DND-41 (cell line): ENCODE data around the gene ZACN.

Source experiments
- ATAC-seq: fragments of 200-7000 bp; cut with Tn5 transposase; 3 replicates; pipeline ENCODE4 v1.9.1; 2021; ENCODE audit warnings: low read depth; ENCODE audit not compliant: insufficient read depth
- DNase-seq: peaks from one replicate; pipeline ENCODE4 v3.0.0-alpha.2; 2020
- H2AFZ ChIP-seq: 2 replicates; pipeline ENCODE4 v1.6.0; 2012; ENCODE audit warnings: low read depth, low read length
- H3K27ac ChIP-seq: 2 replicates; pipeline ENCODE4 v1.5.1; 2012; ENCODE audit warnings: low read length, inconsistent platforms
- H3K27me3 ChIP-seq: fragments of 200-600 bp; sonication (generic); 2 replicates; pipeline ENCODE4 v1.6.0; 2012; ENCODE audit warnings: low read length, mild to moderate bottlenecking, inconsistent platforms; ENCODE audit not compliant: insufficient read depth, poor library complexity
- H3K36me3 ChIP-seq: 2 replicates; pipeline ENCODE4 v1.5.1; 2012; ENCODE audit warnings: low read length, inconsistent platforms; ENCODE audit not compliant: insufficient read depth
- H3K4me1 ChIP-seq: 2 replicates; pipeline ENCODE4 v1.5.1; 2012; ENCODE audit warnings: mild to moderate bottlenecking, low read length; ENCODE audit not compliant: insufficient read depth
- H3K4me2 ChIP-seq: 2 replicates; pipeline ENCODE4 v1.6.0; 2012; ENCODE audit warnings: mild to moderate bottlenecking, moderate library complexity, low read length, inconsistent platforms; ENCODE audit not compliant: insufficient read depth
- H3K4me3 ChIP-seq, 2 experiments: fragments of 200-600 bp in 1 of 2; shearing (Covaris generic) in 1 of 2; 2 replicates each; pipeline ENCODE4 v1.5.1; 2012 to 2016; ENCODE audit warnings: inconsistent platforms in 2 of 2, low read length in 2 of 2, mild to moderate bottlenecking in 2 of 2, low read depth in 1 of 2, moderate library complexity in 1 of 2
- H3K79me2 ChIP-seq: 2 replicates; pipeline ENCODE4 v1.6.0; 2012; ENCODE audit warnings: low read length, inconsistent platforms; ENCODE audit not compliant: insufficient read depth
- H3K9ac ChIP-seq: 2 replicates; pipeline ENCODE4 v1.6.0; 2012; ENCODE audit warnings: low read depth, mild to moderate bottlenecking, inconsistent platforms, low read length, moderate library complexity
- H3K9me3 ChIP-seq: 2 replicates; pipeline ENCODE4 v1.5.1; 2012; ENCODE audit warnings: low read length, moderate library complexity, mild to moderate bottlenecking, inconsistent platforms; ENCODE audit not compliant: insufficient read depth, severe bottlenecking
- H4K20me1 ChIP-seq: 2 replicates; pipeline ENCODE4 v1.6.0; 2012; ENCODE audit warnings: low read length; ENCODE audit not compliant: insufficient read depth
- EZH2 ChIP-seq: IDR thresholded peaks from 3 replicates; pipeline ENCODE4 v1.6.1; 2012; ENCODE audit warnings: borderline replicate concordance, low read depth, mild to moderate bottlenecking, moderate library complexity, low read length, inconsistent platforms; ENCODE audit not compliant: severe bottlenecking
- TF ChIP-seq, protein P1 (sequence below): IDR thresholded peaks from 2 replicates; pipeline ENCODE4 v1.5.1; 2012; ENCODE audit warnings: borderline replicate concordance, low read length, moderate library complexity, mild to moderate bottlenecking; ENCODE audit not compliant: poor library complexity, severe bottlenecking; ENCODE audit errors: extremely low read depth

Gene ZACN

GRCh38 chr17:76088868-76089576 is 10.0 kb downstream of the ZACN start:
- peaks cover 96% of the 10 kb centered on the region for H3K36me3 ChIP-seq
- H3K27ac ChIP-seq = no peak overlapping the region
- TF ChIP-seq, protein P1, sequence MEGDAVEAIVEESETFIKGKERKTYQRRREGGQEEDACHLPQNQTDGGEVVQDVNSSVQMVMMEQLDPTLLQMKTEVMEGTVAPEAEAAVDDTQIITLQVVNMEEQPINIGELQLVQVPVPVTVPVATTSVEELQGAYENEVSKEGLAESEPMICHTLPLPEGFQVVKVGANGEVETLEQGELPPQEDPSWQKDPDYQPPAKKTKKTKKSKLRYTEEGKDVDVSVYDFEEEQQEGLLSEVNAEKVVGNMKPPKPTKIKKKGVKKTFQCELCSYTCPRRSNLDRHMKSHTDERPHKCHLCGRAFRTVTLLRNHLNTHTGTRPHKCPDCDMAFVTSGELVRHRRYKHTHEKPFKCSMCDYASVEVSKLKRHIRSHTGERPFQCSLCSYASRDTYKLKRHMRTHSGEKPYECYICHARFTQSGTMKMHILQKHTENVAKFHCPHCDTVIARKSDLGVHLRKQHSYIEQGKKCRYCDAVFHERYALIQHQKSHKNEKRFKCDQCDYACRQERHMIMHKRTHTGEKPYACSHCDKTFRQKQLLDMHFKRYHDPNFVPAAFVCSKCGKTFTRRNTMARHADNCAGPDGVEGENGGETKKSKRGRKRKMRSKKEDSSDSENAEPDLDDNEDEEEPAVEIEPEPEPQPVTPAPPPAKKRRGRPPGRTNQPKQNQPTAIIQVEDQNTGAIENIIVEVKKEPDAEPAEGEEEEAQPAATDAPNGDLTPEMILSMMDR = no peak
- TF ChIP-seq EZH2 = no peak
- H3K79me2 ChIP-seq = no peaks in the 10 kb centered on the region
- no peak overlapping the region for H2AFZ ChIP-seq
- H4K20me1 ChIP-seq = no peaks in the 10 kb centered on the region
- ATAC-seq (no peak), DNase-seq (no peak)
- no peak overlapping the region for H3K9ac ChIP-seq
- H3K4me1 ChIP-seq = no peaks in the 10 kb centered on the region
- H3K27me3 ChIP-seq = no peaks in the 10 kb centered on the region
- no peak overlapping the region for H3K4me2 ChIP-seq
- H3K4me3 ChIP-seq = no peak overlapping the region
- no peaks in the 10 kb centered on the region for H3K9me3 ChIP-seq

DNA sequence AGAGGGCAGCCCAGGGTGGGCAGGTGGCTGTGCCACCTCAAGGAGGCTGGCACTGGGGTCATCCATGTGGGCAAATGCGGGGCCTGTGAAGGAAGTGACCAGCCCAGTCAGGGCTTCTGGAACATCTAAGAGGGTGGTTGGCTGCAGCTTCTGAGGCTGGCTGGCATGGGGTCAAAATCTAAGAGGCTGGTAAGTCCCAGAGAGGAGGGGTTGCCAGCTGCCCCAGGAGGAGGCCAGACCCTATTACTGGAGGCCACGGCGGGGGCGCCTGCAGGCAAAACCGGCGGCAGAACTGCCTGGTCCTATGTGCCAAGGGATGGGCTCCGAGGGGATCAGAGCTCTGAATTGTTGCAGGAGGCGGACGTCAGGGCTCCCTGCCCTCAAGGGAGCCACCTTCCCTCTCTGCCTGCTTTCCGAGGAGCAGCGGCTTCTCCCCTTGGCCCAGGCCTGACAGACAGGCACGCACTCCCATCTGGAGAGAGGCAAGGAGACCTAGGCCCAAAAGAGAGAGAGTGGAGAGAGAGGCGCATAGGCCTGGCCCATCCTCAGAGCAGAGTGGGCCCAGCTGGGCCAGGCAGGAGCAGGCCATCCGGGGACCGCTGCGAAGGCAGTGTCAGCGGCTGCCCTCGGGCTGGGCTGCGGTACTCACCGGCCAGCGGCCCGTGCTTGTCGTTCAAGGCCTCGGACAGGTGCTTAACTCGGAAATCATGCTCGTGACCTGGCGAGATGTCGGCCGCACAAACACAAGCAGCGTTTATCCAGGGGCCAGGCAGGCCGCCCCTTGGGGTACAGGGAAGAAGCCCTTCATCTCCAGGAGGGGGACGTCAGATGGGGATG is 10.9 kb downstream of the ZACN start:
- TF ChIP-seq, protein P1 = no peak
- no peak for TF ChIP-seq EZH2

DNA sequence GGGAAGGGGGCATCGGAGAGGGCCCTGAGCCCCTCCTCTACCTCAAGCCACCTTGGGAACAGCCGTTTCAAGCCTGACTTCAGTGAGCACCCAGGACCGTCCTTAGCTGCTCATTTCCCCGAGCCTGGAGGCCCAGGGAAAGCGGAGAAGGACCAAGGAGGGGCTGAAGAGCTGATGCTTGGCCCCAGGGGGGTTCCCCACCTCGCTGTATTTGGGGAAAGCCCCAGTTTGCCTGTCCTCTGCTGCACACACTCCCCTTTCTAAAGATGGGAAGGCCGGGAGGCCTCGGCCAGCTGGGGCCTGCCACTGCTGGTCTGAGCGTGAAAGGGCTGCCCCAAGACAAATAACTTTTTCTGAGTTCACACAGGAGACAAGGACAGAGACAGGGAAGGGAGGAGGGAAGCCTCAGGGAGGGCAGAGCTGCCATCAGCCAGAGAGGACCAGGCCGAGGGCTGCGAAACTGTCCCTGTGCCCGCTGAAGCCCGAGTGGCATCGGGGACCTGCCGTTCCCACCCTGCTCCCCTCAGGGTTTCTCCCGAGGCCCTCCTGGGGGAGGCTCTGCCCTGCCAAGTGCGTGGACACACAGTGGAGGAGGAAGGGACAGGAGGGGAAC is 11.6 kb downstream of the ZACN start:
- Histone ChIP-seq H2AFZ (no peak overlapping the region), H3K9me3 (no peaks in the 10 kb centered on the region), H4K20me1 (no peaks in the 10 kb centered on the region), H3K79me2 (no peaks in the 10 kb centered on the region), H3K27me3 (no peaks in the 10 kb centered on the region), H3K4me3 (no peak overlapping the region), H3K9ac (no peak overlapping the region), H3K36me3 (peaks cover 93% of the 10 kb centered on the region), H3K4me1 (no peaks in the 10 kb centered on the region), H3K27ac (no peak overlapping the region), H3K4me2 (no peak overlapping the region)
- TF ChIP-seq, protein P1 = no peak
- TF ChIP-seq EZH2 = no peak
- ATAC-seq = no peak
- no peak for DNase-seq

More for the DNA sequence above, 10.9 kb downstream of the ZACN start:
- Histone ChIP-seq H3K4me2 (no peak overlapping the region), H3K27ac (no peak overlapping the region), H3K27me3 (no peaks in the 10 kb centered on the region), H4K20me1 (no peaks in the 10 kb centered on the region), H3K4me1 (no peaks in the 10 kb centered on the region), H3K9me3 (no peaks in the 10 kb centered on the region), H2AFZ (no peak overlapping the region), H3K9ac (no peak overlapping the region), H3K79me2 (no peaks in the 10 kb centered on the region), H3K36me3 (peaks cover 96% of the 10 kb centered on the region), H3K4me3 (no peak overlapping the region)
- no peak for ATAC-seq
- no peak for DNase-seq
